NCI-H1417 treated with DMSO at 0.1 percent for 48 hours (cell line): ENCODE data around the gene CACNA2D1.
A peak's percentile ranks its signal among the peaks of the same experiment; 100 is the strongest.
"Not testable (repeated sequence)": the region's sequence is repeated elsewhere in the genome, so short reads cannot be mapped to it uniquely, and the experiment has no call there.

Experiments
- DNase-seq: peaks from one replicate; lab custom pipeline; 2025; lab: John Stamatoyannopoulos, UW

Gene CACNA2D1

DNA sequence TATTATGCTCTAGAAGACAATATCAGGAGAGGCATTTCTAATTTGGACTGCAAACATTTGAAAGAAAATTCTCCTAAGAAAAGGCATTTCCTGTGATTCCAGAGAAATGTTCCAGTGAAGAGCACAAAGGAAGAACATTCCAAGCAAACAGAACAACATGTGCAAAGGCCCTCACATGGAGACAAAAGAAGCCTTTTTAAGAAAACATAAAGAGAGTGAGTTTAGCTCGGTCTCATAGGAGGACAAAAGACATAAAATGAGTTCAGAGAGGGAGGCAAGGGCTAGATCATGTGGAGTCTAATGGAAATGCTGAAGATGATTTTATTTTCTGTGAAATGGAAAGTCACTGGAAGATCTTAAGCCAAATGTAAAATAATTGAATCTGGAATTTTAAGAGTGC is 404.0 kb downstream of the CACNA2D1 start:
- DNase-seq, result no peak

DNA sequence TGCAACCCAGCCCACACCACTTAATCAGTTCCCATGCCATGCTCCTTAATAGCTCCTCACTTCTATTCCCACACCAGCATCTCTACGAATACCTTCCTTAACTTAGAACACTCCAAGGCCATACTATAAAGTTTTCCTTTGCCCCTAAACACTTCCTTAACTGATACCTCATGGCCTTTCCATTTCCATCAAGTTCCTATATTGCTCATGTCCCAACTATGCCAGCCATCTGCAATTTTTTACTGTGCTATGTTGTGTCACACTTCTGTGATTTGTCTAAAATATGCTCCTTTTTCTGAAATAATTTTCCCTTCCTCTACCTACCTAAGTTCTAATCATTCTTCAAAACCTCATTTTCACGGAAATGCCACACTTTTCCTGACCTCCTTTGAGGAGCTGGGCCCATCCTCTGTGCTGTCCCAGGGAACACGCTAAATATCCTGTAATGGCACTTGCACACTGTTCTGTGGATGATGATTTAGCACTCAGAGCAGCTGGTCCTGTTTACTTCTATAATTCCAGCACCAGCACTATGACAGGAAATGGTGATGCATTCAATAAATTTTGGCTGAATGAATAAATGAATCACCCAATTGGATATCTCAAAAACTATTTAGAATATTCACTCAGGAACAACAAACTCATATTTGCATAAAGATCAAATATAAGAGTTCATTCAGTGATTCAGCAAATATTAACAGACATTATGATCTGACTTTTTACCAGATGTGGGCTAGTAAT is 407.3 kb downstream of the CACNA2D1 start:
- no peak for DNase-seq

DNA sequence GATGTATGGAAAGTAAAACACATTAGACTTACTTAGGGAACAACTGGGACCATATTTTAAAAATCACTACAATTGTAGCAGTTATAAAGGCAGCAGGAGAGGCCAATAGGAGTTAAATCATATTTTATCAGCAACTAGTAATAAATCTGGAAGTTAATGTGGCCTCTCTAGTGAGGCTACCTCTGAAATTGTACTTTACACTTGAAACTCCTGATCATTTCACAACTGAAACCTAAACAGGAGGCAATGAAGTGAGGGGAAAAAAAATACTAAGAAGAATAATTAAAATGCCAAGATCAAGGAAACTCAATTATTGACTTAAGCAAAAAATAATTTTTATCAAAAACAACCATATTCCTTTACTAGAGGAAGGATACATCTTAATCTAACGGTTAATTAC is 408.1 kb downstream of the CACNA2D1 start:
- DNase-seq, result no peak

DNA sequence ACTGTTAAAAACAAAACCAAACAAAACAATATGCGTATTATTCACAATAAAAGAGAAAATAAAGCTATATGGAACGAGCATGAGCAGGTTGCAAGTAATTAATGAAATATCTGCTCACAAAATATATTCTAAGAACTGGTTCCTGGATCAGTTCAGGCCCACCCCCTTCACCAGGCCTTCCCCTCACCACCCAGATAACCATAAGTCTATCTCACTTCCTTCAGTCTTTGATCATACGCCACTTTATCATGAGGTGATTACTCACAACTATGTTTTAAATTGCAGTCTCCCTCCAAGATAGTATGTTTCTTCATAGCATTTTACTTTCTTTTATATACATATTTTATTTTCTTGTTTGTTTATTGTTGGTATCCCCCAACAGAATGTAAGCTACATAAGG is 410.7 kb downstream of the CACNA2D1 start:
- no peak for DNase-seq

DNA sequence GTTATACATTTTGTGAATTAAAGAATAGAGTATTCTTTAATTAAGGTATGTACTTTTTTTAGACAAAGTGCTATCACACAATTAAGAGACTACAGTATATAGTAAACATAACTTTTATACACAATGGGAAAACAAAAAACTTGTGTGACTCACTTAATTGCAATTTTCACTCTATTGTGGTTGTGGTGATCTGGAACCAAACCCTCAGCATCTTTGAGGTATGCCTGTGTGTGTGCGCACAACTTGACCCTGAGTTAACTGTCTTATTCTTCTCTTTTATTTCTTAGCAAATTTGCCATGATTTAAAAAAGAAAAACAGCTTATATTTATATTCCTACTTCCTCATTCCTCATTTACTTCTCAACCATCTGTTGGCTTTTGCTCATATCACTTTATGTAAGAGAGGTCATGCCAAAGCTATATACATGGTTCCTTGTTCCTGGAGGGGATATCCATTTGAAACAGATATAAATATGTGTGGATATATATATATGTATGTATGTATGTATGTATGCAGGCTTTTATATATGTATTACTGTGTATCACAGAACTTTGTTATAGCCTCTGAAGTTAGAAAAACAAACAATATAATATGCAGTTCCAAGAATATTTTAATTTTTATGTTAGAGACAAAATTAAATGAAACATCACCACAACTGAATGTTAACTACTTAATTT is 414.2 kb downstream of the CACNA2D1 start:
- DNase-seq, result no peak

DNA sequence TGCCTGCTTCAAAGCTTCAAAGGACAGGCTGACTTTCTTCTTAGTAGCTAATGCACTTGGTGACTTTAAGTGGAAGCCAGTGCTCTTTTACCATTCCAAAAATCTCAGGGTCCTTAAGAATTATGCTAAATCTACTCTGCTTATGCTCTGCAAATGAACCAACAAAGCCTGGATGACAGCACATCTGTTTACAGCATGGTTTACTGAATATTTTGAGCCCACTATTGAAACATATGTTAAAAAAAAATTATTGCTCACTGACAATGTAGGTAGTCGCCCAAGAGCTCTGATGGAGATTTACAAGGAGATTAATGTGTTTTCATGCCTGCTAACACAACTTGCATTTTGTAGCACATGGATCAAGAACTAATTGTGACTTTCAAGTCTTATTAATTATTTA is 415.5 kb downstream of the CACNA2D1 start:
- no peak for DNase-seq

DNA sequence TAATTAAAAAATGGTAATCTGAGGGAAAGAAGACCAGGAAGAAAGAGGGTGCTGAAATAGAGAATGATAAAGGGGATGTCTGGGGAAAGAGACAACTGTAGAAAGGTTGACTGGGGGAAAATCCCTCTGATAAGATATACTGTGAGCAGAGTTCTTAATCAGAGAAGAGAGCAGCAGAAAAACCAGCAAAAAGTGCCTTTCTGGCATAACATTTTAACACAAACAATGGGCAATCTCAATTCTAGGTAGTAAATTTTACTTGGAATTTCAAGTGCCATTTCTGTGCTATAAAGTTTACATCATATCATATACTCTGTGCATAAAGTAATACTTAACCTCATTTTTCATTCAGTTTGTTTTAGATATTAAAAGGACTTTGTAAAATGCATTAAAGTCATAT is 421.9 kb downstream of the CACNA2D1 start:
- DNase-seq, result no peak

DNA sequence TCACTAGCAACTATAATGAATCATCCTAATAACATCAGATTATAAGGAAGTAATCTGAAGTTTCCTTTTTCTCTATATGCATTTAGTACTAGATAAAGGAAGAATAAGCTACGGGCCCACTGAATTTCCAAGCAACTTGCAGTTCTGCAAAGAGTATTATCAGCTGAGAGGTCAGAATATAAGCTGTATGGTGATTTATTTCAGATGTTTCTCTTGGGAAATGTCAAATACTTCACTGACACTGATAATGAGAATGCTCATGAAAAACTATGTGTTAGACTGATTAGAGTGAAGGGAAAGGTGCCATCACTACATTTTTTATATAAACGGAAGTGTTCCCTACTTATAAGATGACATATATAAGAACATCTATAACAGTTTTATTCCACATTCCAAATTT is 422.5 kb downstream of the CACNA2D1 start:
- no peak for DNase-seq

DNA sequence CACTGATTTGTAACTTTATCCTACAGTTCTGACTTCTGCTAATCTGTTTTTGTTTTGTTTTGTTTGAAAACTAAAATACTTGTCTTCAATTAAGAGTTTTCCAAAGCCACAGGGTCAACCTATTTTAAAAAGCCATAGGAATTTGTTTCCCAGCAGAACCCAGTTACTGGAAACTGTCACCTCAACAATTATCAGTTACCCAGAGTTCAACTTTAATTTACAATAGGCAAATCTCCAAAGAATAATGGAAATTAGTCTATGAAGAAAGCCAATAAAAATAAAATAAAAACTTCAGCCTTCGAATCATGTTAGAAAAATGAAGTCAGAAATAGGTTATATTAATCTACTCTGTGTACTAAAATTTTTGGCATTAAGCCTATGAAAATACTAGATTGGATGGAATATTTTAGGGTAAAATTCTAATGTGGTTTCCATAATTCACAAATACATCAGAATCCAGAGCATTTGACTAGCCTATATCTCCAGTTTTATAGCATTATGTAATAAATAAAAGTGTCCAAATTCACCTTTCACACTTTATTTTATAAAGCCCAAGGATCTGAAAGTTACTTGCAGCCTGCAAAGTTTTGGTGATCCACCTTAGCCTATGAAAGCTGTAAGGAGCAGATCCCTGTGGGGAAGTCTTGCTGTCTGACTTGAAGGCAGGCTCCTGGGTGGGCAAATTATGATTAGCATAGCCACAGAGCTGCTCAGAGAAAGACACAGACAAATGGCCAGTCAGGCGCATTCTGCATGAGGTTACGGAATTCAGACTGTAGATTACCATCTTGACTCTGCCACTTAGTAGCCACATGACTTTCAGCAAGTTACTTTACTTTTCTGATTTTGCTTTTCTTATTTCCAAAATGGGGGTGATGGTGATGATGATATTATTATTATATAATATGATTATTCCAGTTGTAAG is 423.8 kb downstream of the CACNA2D1 start:
- no peak for DNase-seq

DNA sequence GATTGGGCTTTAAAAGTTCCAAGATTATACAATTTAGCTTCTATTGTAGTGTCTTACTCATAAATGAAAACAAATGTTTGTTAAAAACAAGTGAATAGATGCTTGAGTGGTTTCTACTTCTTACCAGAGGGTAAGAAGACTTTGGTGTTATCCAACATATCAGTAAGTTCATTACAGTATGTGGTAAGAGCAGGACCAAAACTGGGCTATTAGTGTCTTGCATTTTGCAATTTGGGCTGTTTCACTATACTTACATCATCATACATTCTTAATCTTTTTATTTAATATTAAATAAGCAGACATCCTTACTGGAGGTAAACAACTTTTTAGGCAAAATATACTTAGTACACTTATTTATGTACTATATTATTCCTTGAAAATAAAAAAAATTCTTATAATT is 425.4 kb downstream of the CACNA2D1 start:
- no peak for DNase-seq

DNA sequence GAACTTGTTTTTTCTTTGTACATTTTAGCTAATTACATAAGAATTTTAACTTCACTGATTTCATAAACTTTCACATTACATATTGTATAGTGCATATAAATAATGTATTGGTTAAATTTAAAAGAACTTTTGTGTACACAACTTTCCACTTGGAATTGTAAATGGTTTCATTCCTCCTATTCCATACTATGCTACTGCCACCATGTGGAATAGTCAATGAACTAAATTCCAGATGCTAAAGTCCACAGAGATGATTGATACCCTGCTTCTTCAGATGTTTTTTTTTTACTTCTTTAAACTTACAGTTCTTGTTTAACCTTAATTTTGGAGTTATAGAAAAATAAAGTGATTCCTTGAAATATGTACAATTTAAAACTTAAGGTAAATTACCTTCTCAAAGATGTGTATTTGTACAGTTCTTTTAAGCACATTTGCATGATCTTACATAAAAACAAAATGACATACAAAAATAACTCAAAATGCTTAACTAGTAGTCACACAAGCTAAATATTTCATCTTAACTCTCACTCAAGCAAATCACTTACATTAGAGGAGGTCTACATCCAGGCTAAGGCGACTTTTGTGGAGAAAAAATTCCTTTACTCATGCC is 426.1 kb downstream of the CACNA2D1 start:
- DNase-seq, result peak; percentile 13

DNA sequence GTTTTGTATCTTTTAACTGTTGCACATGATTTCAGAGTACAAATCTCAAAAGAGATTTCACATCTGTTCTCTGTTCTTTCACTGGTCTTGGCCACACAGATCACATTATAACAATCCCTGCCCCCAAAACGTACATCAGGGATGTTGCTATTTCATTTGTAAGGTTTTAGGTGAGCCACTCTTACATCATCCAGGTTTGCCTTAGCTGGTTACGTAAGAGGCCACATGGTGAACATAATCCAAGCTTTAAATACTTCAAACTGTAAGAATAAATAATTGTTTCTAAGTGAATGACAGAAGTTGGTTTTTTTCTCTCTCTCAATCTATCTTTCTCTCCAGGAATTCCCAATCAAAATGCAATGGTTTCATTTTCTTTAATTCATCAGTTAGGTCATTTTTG is 427.8 kb downstream of the CACNA2D1 start:
- no peak for DNase-seq

DNA sequence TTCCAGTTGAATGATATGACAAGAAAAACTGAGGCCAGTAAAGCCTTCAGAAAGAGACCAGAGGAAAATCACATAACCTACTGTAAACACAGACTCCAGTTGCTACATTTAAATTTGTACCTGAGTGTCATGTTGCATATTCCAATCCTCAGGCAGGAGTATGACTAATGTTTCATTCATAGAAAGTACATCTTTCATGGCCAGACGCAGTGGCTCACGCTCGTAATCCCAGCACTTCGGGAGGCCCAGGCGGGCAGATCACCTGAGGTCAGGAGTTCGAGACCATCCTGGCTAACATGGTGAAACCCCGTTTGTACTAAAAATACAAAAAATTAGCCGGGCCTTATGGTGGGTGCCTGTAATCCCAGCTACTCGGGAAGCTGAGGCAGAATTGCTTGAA is 429.0 kb downstream of the CACNA2D1 start:
- not testable (repeated sequence) for DNase-seq

DNA sequence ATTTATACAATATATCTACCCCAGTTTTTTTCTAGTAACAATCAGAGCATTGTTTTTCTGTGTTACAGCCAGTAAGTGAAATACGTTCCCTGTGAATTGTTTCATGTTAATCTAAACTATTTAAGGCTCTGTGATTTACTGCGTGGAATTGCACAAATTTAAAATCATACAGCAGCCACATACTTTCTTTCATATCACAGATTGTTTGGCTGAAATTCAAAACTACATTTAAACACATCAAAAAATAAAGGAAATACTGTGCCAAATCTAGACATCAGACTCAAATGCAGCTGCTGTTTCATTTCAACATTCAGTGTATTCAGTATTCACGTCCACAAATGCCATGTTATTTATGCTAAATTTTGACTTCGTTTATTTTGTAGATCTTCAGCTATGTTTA is 431.1 kb downstream of the CACNA2D1 start:
- no peak for DNase-seq

DNA sequence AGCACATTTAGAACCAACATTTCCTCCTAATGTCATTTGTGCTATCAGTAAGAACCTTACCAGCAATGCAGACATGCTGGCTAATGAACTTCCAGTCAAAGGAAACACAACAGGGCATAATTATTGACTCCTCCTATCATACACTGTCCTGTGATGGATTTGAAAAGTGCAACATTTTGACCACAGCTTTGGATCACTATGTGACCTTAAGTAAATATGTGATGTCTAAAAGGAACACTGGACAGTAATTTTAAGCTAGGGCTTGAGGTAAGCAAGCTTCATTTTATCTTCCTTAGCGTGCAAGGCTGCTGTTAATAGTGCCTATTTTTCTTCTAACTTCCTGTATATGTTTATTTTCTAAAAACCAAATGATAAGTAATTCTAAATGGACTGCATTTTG is 433.2 kb downstream of the CACNA2D1 start:
- DNase-seq, result no peak

DNA sequence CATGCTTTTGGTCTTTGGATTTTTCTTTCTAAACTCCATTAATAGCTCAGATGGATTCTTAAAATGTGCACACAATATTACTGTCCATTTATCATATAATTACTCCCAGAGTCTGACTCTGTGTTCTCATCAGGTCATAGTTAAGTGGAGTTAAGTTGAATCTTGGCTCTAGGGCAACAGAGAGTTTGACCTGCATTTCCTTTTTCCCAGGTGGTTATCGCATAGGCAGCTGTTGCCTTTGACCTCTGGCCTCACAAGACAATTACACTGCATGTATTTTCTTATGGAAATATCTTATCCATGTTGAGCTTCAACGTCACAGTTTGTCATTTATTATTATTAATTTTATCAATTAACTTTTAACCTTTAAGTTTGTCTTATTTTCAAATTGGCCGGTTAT is 436.3 kb downstream of the CACNA2D1 start:
- no peak for DNase-seq

DNA sequence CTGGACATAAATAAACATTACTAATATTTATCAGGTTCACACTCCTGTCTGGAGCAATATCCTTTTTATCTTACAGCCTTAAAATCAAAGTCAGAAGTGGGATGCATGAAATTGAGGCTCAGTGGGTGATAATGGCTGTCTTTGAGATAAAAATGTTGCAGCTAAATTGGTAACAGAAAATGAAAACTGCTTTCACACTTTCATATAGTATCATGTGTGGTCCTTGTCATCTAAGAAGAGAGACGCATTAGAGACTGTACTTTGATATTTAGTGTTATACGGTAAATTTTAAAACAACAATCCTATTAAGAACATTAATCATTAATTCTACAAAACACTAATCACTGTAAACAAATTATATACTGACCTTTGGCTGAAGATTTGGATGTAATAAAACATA is 438.5 kb downstream of the CACNA2D1 start:
- no peak for DNase-seq

DNA sequence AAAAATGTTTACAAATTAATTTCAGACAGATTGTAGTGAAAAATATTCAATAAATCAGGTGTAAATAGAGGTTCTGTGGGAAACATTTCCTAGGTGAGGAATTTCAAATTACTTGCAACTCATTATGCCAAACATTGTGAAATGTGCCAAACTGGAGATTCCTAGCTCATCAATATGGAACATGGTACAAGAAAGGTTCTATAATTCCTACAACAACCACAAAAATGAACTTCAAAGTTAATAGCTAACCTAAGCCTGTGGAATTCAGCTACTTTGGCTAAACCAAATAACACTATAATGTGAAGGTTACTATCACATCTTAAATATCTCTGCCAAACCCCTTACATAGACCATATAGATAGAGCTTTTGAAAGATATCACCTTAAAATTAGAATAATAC is 450.4 kb downstream of the CACNA2D1 start:
- DNase-seq, result no peak

DNA sequence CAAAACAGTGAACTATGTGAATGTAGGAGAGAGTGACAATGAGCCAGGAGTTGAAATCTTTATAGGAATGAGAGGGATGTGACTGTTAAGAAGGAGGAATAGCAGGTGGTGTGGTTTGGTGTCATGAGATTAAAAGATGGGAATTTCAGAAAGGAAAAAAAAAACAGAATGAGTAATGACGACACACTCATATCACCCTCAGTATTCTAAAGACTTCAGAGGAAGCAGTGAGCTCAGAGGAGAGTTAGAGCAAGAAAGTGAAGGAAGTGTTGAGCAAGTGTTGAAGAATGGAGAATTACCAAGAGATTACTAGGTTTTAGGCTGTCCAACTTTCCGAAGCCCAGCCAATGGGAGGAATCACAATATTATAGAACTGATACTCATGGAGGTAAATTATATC is 453.2 kb downstream of the CACNA2D1 start:
- DNase-seq, result no peak

DNA sequence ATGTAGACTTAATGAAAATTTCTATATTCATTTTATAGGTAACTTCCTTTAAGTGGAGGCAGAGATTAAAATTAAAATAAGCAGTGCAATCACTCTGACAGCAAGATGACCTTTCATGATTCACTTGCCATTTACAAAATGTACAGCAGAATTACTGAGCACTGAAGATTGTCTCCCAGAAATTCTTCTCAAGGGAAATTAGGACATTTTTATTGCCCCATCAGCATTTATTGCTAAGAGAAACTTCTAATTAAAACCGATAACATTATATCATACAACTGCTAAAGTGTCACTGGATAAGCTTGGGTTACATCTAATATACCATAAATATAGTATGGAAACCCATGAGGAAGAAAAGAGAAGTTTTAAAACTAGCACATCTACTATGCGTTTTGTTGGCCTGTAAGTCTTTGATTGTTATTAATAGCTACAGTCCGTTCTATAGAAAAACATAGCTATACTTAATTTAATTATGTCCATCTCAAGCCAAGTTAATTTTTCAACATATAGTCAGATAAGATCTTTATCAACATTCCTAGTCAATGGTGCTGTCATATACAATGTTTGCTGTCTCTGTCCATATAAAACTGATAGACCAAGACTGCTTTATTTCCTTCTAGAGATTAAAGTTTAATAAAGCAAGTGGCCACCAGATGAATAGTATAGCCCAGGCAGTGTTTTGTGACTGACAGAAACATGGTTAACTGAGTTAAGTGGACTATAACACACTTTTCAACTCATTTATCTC is 456.7 kb downstream of the CACNA2D1 start:
- DNase-seq, result no peak

DNA sequence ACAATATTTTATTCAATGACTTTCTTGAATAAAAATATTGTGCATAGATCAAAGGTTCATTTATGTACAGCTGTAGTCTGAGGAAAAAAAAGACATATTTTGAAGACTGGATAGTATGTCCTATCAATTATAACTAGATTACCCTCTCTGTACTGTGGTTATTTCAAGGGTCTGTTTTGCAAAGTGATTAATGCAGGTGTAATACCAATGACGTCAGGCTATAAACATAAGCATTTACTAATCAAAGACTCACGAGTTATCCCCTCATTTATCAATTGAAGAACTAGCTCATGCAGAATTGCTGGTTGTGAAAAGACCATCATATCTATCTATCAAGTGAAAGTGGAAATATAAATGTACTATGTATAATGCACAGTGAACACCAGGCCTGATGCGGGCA is 460.2 kb downstream of the CACNA2D1 start:
- DNase-seq, result no peak

DNA sequence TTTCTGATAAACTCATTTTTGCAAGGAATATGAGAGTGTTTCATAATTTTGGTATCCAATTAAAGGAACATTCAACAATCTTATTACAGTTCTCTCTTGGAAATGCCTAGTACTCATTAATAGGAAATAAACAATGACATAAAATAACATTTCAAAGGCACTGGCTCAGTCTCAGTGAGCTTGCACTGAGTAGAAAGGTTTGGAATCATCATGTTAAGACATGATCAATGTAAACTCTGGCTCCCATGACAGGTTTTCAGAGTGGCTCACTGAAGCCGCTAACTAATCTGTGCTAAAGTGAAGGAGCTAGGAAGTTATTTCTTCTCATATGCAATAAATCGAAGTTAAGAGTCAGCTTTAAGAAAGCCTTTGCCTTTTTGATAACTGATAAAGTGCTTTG is 470.5 kb downstream of the CACNA2D1 start:
- DNase-seq, result no peak
